ENCODE measurements around the gene TP53BP2. TPM values are rescaled to one million over a fixed set of nuclear protein-coding genes. Genes with fewer than 3 reads are reported as not detected.
A peak's percentile ranks its signal among the peaks of the same experiment; 100 is the strongest.

TP53BP2 gene
- total and polyA plus RNA-seq, 3 experiments from 2014 or later: 16.5 to 59.6 (median 59.5) TPM

GRCh38 chr1:223833948-223834347, 11.8 kb downstream of the TP53BP2 start:
- H3K4me1 Mint-ChIP-seq: peaks cover 8 to 29% (median 18%) of the 10 kb centered on the region in 3 donors
- no peaks in the 10 kb centered on the region for H3K9me3 ChIP-seq (ENCODE audit: low read length)
- no peak overlapping the region for H3K27ac Mint-ChIP-seq
- no peak for DNase-seq
- no peaks in the 10 kb centered on the region for H3K27me3 ChIP-seq (ENCODE audit: insufficient read depth, low read length, poor library complexity, severe bottlenecking)
- H3K27me3 Mint-ChIP-seq: no peaks in the 10 kb centered on the region
- H3K4me3 ChIP-seq (ENCODE audit: low read length): no peak overlapping the region
- no peak overlapping the region for H3K27ac ChIP-seq (ENCODE audit: low read depth, low read length)
- no peaks in the 10 kb centered on the region for H3K9me3 Mint-ChIP-seq
- POLR2A ChIA-PET: interaction anchor here (2.6 kb wide), 1 partner anchor 12 kb away, joined by 11 read pairs; the partner anchor contains the start of gene TP53BP2
- no peak overlapping the region for H3K4me3 Mint-ChIP-seq
- CTCF ChIA-PET: no interaction called here
- H3K36me3 Mint-ChIP-seq: peaks cover 0 to 2% (median 0%) of the 10 kb centered on the region in 3 donors
- peaks cover 70% of the 10 kb centered on the region for H3K4me1 ChIP-seq (ENCODE audit: insufficient read depth, low read length)
- no peaks in the 10 kb centered on the region for H3K36me3 ChIP-seq (ENCODE audit: insufficient read depth, low read length)

GRCh38 chr1:223832637-223832943, 13.2 kb downstream of the TP53BP2 start:
- Histone ChIP-seq H3K4me3 (ENCODE audit: low read length) (peak overlapping the region; percentile 5), H3K4me1 (ENCODE audit: insufficient read depth, low read length) (peaks cover 61% of the 10 kb centered on the region), H3K27ac (ENCODE audit: low read depth, low read length) (peak overlapping the region; percentile 0), H3K27me3 (ENCODE audit: insufficient read depth, low read length, poor library complexity, severe bottlenecking) (no peaks in the 10 kb centered on the region), H3K9me3 (ENCODE audit: low read length) (no peaks in the 10 kb centered on the region), H3K36me3 (ENCODE audit: insufficient read depth, low read length) (no peaks in the 10 kb centered on the region)
- Mint-ChIP-seq H3K36me3 (peaks cover 0 to 7% (median 0%) of the 10 kb centered on the region in 3 donors), H3K27me3 (no peaks in the 10 kb centered on the region), H3K4me1 (peaks cover 11 to 22% (median 13%) of the 10 kb centered on the region in 3 donors), H3K9me3 (no peaks in the 10 kb centered on the region), H3K27ac (peak overlapping the region in 5 of 8 donors; percentile 57 to 92 (median 87)), H3K4me3 (peak overlapping the region; percentile 4 to 71 (median 53))
- ChIA-PET POLR2A (interaction anchor here (2.6 kb wide), 1 partner anchor 13 kb away, joined by 11 read pairs; the partner anchor contains the start of gene TP53BP2), CTCF (interaction anchor here (0.7 to 0.8 kb wide), 2 partner anchors 13 to 21 kb away, joined by 3 to 4 read pairs; partner anchors contain the start of gene TP53BP2)
- DNase-seq: peak in 1 of 5 donors; percentile 48

DNA sequence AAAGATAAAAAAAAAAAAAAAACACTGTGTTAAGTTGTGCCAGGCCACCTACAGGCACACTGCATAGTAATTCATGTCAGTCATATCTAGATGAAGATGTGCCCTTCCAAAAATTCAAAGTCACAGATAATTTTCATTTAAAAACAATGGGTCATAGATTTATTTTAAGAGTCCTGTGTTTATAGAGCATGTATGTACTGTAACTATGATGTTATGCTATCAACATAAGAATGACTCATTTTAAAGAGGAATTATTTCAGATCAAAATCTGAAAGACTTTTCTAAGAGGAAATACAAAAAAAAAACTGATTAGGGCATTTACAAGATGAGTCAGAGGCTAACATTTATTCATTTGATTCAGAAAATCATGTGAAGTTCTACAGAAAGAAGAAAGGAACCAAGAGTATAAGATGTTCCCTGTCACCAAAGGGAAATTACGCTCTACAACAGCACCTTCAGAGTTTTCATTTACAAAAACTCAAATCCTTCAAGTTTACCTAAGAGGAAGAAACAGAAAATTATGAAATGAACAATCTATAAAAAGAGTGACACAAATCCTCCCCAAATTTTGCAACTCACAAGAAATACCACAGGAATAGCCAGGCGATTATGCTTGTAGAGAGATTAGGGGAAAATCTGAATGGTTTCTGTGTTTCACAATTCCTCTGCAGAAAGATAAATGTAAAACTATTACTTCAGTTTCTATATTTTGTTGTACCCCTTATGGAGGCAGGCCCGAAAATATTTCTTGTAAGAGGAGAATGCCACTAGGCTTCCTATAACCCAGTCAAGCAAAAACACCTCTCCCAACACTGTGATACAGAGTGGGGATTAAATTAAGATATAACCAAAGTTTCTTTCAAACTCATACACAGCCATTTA, 13.8 kb downstream of the TP53BP2 start:
- peaks cover 14 to 23% (median 19%) of the 10 kb centered on the region in 3 donors for H3K4me1 Mint-ChIP-seq
- Histone ChIP-seq H3K27ac (ENCODE audit: low read depth, low read length) (peak overlapping the region; percentile 0), H3K4me1 (ENCODE audit: insufficient read depth, low read length) (peaks cover 61% of the 10 kb centered on the region), H3K9me3 (ENCODE audit: low read length) (no peaks in the 10 kb centered on the region), H3K27me3 (ENCODE audit: insufficient read depth, low read length, poor library complexity, severe bottlenecking) (no peaks in the 10 kb centered on the region), H3K36me3 (ENCODE audit: insufficient read depth, low read length) (no peaks in the 10 kb centered on the region), H3K4me3 (ENCODE audit: low read length) (peak overlapping the region; percentile 5)
- peak overlapping the region in 5 of 8 donors; percentile 72 to 92 (median 87) for H3K27ac Mint-ChIP-seq
- H3K36me3 Mint-ChIP-seq: peaks cover 0 to 8% (median 0%) of the 10 kb centered on the region in 3 donors
- peak overlapping the region; percentile 7 to 71 (median 53) for H3K4me3 Mint-ChIP-seq
- H3K27me3 Mint-ChIP-seq: no peaks in the 10 kb centered on the region
- ChIA-PET POLR2A (interaction anchor here (0.7 to 2.6 kb wide), 3 partner anchors 14 to 27 kb away, joined by 4 to 11 read pairs (median 5); partner anchors contain the start of gene TP53BP2), CTCF (interaction anchor here (0.7 to 0.8 kb wide), 3 partner anchors 13 to 105 kb away, joined by 3 to 4 read pairs (median 3); partner anchors contain the start of gene TP53BP2)
- H3K9me3 Mint-ChIP-seq: no peaks in the 10 kb centered on the region
- peak in 1 of 5 donors; percentile 28 for DNase-seq

- Mint-ChIP-seq H3K9me3 (no peaks in the 10 kb centered on the region), H3K27ac (peak overlapping the region in 4 of 8 donors; percentile 5 to 42 (median 20)), H3K27me3 (no peaks in the 10 kb centered on the region), H3K4me3 (no peak overlapping the region), H3K36me3 (peaks cover 0 to 9% (median 0%) of the 10 kb centered on the region in 3 donors), H3K4me1 (peaks cover 37 to 46% (median 42%) of the 10 kb centered on the region in 3 donors)
- Histone ChIP-seq H3K27me3 (ENCODE audit: insufficient read depth, low read length, poor library complexity, severe bottlenecking) (no peaks in the 10 kb centered on the region), H3K9me3 (ENCODE audit: low read length) (no peaks in the 10 kb centered on the region), H3K4me3 (ENCODE audit: low read length) (no peak overlapping the region), H3K36me3 (ENCODE audit: insufficient read depth, low read length) (no peaks in the 10 kb centered on the region), H3K4me1 (ENCODE audit: insufficient read depth, low read length) (peaks cover 59% of the 10 kb centered on the region), H3K27ac (ENCODE audit: low read depth, low read length) (no peak overlapping the region)
- POLR2A ChIA-PET: interaction anchor here (0.7 to 1.1 kb wide), 3 partner anchors 10 to 16 kb away, joined by 3 to 8 read pairs (median 3); partner anchors contain the start of gene TP53BP2
- CTCF ChIA-PET: interaction anchor here (1.4 kb wide), 1 partner anchor 12 kb away, joined by 3 read pairs; no protein-coding TSS in a partner anchor
- DNase-seq: no peak
These were observed 16.1 kb downstream of the TP53BP2 start for GRCh38 chr1:223829678-223830077.

GRCh38 chr1:223828162-223828848, 17.4 kb downstream of the TP53BP2 start:
- peaks cover 0 to 9% (median 0%) of the 10 kb centered on the region in 3 donors for H3K36me3 Mint-ChIP-seq
- Histone ChIP-seq H3K4me1 (ENCODE audit: insufficient read depth, low read length) (peaks cover 56% of the 10 kb centered on the region), H3K36me3 (ENCODE audit: insufficient read depth, low read length) (no peaks in the 10 kb centered on the region), H3K27me3 (ENCODE audit: insufficient read depth, low read length, poor library complexity, severe bottlenecking) (no peaks in the 10 kb centered on the region), H3K9me3 (ENCODE audit: low read length) (no peaks in the 10 kb centered on the region), H3K4me3 (ENCODE audit: low read length) (no peak overlapping the region), H3K27ac (ENCODE audit: low read depth, low read length) (no peak overlapping the region)
- H3K27ac Mint-ChIP-seq: peak overlapping the region in 1 of 8 donors; percentile 15
- H3K9me3 Mint-ChIP-seq: no peaks in the 10 kb centered on the region
- H3K27me3 Mint-ChIP-seq: no peaks in the 10 kb centered on the region
- DNase-seq: no peak
- ChIA-PET POLR2A (no interaction called here), CTCF (no interaction called here)
- H3K4me3 Mint-ChIP-seq: no peak overlapping the region
- peaks cover 50 to 60% (median 56%) of the 10 kb centered on the region in 3 donors for H3K4me1 Mint-ChIP-seq

- Mint-ChIP-seq H3K4me3 (peak overlapping the region in 1 of 7 donors; percentile 33), H3K4me1 (peaks cover 57 to 69% (median 65%) of the 10 kb centered on the region in 3 donors), H3K27me3 (no peaks in the 10 kb centered on the region), H3K27ac (peak overlapping the region in 2 of 8 donors; percentile 2 to 33), H3K9me3 (no peaks in the 10 kb centered on the region), H3K36me3 (peaks cover 0 to 9% (median 0%) of the 10 kb centered on the region in 3 donors)
- H3K36me3 ChIP-seq (ENCODE audit: insufficient read depth, low read length): no peaks in the 10 kb centered on the region
- peaks cover 51% of the 10 kb centered on the region for H3K4me1 ChIP-seq (ENCODE audit: insufficient read depth, low read length)
- H3K9me3 ChIP-seq (ENCODE audit: low read length): no peaks in the 10 kb centered on the region
- DNase-seq: no peak
- H3K4me3 ChIP-seq (ENCODE audit: low read length): no peak overlapping the region
- H3K27ac ChIP-seq (ENCODE audit: low read depth, low read length): no peak overlapping the region
- ChIA-PET POLR2A (no interaction called here), CTCF (no interaction called here)
- H3K27me3 ChIP-seq (ENCODE audit: insufficient read depth, low read length, poor library complexity, severe bottlenecking): no peaks in the 10 kb centered on the region
These were observed 18.5 kb downstream of the TP53BP2 start for GRCh38 chr1:223827193-223827663.

DNA sequence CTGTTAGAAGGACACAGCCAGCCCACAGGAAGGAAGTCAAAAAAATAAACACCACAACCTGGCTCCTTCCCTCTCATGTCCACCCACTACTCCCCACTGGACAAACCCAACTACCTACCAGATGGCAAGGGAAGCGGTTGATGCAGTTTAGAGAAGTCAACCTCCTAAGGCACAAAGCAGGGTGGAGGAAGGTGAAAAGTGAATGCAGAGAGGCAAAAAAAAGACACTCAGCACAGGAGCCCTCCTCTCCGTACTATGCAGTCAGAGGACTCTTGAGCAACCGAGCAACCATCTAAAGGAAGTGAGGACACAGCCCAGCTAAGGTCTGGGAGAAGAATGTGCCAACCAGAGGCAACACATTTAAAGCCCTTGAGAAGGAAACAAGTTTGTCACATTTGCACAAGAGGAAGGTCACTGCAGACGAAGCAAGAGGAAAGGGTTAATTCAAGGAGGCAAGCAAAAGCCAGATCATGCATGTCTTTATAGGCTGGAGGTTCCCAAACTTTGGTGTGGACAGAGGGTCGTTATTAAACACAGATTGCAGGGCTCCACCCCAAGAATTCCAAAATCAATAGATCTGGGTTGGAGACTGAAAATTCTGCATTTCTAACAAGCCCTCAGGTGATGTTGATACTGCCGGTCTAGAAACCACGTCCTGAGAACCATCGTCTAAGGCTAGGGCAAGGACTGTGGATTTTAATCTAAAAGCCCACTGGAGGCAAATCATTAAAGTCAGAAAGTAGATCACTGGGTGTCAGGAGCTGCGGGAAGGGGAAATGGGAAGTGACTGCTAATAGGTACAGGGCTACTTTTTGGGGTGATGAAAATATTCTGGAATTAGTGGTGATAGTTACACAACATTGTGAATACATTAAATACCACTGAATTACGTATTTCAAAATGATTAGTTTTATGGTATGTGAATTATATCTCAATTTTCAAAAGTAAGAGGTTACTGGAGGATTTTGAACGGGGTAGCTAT, 19.7 kb downstream of the TP53BP2 start:
- POLR2A ChIA-PET: no interaction called here
- Histone ChIP-seq H3K27me3 (ENCODE audit: insufficient read depth, low read length, poor library complexity, severe bottlenecking) (no peaks in the 10 kb centered on the region), H3K36me3 (ENCODE audit: insufficient read depth, low read length) (no peaks in the 10 kb centered on the region), H3K4me1 (ENCODE audit: insufficient read depth, low read length) (peaks cover 44% of the 10 kb centered on the region), H3K9me3 (ENCODE audit: low read length) (no peaks in the 10 kb centered on the region), H3K4me3 (ENCODE audit: low read length) (no peak overlapping the region), H3K27ac (ENCODE audit: low read depth, low read length) (no peak overlapping the region)
- H3K4me3 Mint-ChIP-seq: peak overlapping the region; percentile 8 to 51 (median 38)
- H3K9me3 Mint-ChIP-seq: no peaks in the 10 kb centered on the region
- H3K4me1 Mint-ChIP-seq: peaks cover 59 to 76% (median 71%) of the 10 kb centered on the region in 3 donors
- peak overlapping the region in 6 of 8 donors; percentile 3 to 79 (median 34) for H3K27ac Mint-ChIP-seq
- no peaks in the 10 kb centered on the region for H3K27me3 Mint-ChIP-seq
- CTCF ChIA-PET: interaction anchor here (1.3 kb wide), 1 partner anchor 17 kb away, joined by 4 read pairs; no protein-coding TSS in a partner anchor
- no peak for DNase-seq
- H3K36me3 Mint-ChIP-seq: peaks cover 0 to 10% (median 6%) of the 10 kb centered on the region in 3 donors

Measured in CD8-positive, alpha-beta memory T cell (primary cell).